RWPE1 (cell line): ENCODE measurements around the gene GAB2.
"Not testable (repeated sequence)": the region's sequence is repeated elsewhere in the genome, so short reads cannot be mapped to it uniquely, and the experiment has no call there.

Experiments
- CTCF ChIA-PET: fragments of 350-600 bp; sonication (Branson Sonifier 250); formaldehyde crosslinking; extraction: SDS; loops from one replicate; lab custom pipeline; 2021; lab: Yijun Ruan, JAX
- POLR2A ChIA-PET: fragments of 400-600 bp; formaldehyde crosslinking; extraction: SDS; loops from one replicate; lab custom pipeline; 2020; ENCODE audit warnings: antibody characterized with exemption; ENCODE audit not compliant: low non-redundant PET; lab: Yijun Ruan, JAX
- DNase-seq: peaks from one replicate; pipeline ENCODE4 v3.0.0; 2012; ENCODE audit warnings: low spot score
- H3K27ac ChIP-seq: fragments of 450-650 bp; 2 replicates; pipeline ENCODE4 v1.5.1; 2017
- CTCF ChIP-seq: fragments of 450-650 bp; conservative IDR thresholded peaks from 2 replicates; pipeline ENCODE4 v1.5.1; 2017; ENCODE audit warnings: low read depth, mild to moderate bottlenecking

The GAB2 gene

GRCh38 chr11:78224506-78224905 lies 193.1 kb downstream of the GAB2 start:
- no peak for DNase-seq
- no peak for TF ChIP-seq CTCF
- H3K27ac ChIP-seq, result no peak overlapping the region
- ChIA-PET CTCF (no interaction called here), POLR2A (no interaction called here)

- TF ChIP-seq CTCF, result no peak
- no peak overlapping the region for H3K27ac ChIP-seq
These were observed 194.2 kb downstream of the GAB2 start for GRCh38 chr11:78223320-78223954.

GRCh38 chr11:78222726-78223125 lies 194.9 kb downstream of the GAB2 start:
- H3K27ac ChIP-seq, CTCF ChIA-PET, POLR2A ChIA-PET, DNase-seq: not testable (repeated sequence)

More at GRCh38 chr11:78223320-78223954, 194.2 kb downstream of the GAB2 start:
- POLR2A ChIA-PET, result no interaction called here
- CTCF ChIA-PET, result interaction anchor here (0.6 kb wide), 1 partner anchor 28 kb away, joined by 4 read pairs; no protein-coding TSS in a partner anchor
- no peak for DNase-seq

GRCh38 chr11:78221396-78222315 lies 196.0 kb downstream of the GAB2 start:
- DNase-seq, result no peak
- ChIA-PET CTCF (interaction anchor here (0.6 kb wide), 1 partner anchor 10 kb away, joined by 3 read pairs; no protein-coding TSS in a partner anchor), POLR2A (interaction anchor here (1.2 kb wide), 1 partner anchor 9 kb away, joined by 3 read pairs; no protein-coding TSS in a partner anchor)
- no peak for TF ChIP-seq CTCF
- no peak overlapping the region for H3K27ac ChIP-seq

- POLR2A ChIA-PET, result no interaction called here
- CTCF ChIA-PET, result no interaction called here
- TF ChIP-seq CTCF, result no peak
These were observed 197.1 kb downstream of the GAB2 start for GRCh38 chr11:78220218-78221157.

GRCh38 chr11:78219493-78220217 lies 198.0 kb downstream of the GAB2 start:
- H3K27ac ChIP-seq, result no peak overlapping the region
- CTCF ChIA-PET, result interaction anchor here (0.5 to 0.6 kb wide), 2 partner anchors 22 to 72 kb away, joined by 3 to 4 read pairs; no protein-coding TSS in a partner anchor
- POLR2A ChIA-PET, result no interaction called here
- TF ChIP-seq CTCF, result no peak
- DNase-seq, result no peak

More at GRCh38 chr11:78220218-78221157, 197.1 kb downstream of the GAB2 start:
- no peak overlapping the region for H3K27ac ChIP-seq
- no peak for DNase-seq
